Measurements from ENCODE around the gene EEF1A2.

DNA sequence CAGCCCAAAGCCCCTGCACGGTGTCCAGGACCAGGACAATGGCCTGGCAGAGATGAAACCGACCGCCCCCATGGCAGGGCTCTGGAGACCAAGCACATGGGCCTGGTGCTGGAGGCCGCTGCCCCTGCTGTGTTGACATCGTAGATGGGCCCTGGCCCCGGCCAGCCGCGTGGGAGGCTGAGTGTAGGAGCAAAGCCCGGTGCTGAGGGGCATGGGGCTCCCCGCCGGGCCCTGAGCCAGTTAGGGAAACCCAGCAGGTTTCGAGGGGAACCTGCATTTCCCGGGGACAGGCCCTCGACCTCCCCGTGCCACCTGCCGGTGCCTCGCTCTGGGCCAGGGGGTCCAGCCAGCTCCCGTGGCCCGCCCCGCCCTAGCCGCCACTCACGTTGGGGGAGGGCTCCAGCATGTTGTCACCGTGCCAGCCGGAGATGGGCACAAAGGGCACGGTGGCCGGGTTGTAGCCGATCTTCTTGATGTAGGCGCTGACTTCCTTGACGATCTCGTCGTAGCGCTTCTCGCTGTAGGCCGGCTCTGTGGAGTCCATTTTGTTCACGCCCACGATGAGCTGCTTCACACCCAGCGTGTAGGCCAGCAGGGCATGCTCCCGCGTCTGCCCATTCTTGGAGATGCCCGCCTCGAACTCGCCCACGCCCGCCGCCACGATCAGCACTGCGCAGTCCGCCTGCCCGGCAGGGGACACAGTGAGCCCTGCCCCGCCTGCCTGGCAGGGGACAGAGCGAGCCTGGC lies 4.3 kb downstream of the EEF1A2 start:
- TF ChIP-seq, protein P1, sequence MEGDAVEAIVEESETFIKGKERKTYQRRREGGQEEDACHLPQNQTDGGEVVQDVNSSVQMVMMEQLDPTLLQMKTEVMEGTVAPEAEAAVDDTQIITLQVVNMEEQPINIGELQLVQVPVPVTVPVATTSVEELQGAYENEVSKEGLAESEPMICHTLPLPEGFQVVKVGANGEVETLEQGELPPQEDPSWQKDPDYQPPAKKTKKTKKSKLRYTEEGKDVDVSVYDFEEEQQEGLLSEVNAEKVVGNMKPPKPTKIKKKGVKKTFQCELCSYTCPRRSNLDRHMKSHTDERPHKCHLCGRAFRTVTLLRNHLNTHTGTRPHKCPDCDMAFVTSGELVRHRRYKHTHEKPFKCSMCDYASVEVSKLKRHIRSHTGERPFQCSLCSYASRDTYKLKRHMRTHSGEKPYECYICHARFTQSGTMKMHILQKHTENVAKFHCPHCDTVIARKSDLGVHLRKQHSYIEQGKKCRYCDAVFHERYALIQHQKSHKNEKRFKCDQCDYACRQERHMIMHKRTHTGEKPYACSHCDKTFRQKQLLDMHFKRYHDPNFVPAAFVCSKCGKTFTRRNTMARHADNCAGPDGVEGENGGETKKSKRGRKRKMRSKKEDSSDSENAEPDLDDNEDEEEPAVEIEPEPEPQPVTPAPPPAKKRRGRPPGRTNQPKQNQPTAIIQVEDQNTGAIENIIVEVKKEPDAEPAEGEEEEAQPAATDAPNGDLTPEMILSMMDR (IDR thresholded peaks at IDR 0.05; ENCODE audit: low read depth, low read length, poor library complexity, severe bottlenecking) = no peak
- no peak for TF ChIP-seq EZH2phosphoT487 (IDR thresholded peaks at IDR 0.05; ENCODE audit: borderline replicate concordance, low read length)
